Progenitor cell of endocrine pancreas (in vitro differentiated cells): ENCODE data around the gene PSMA7. TPM values are rescaled to one million over a fixed set of nuclear protein-coding genes. Genes with fewer than 3 reads are reported as not detected.

ENCODE experiments used
- DNase-seq: peaks from one replicate; pipeline ENCODE4 v3.0.0; 2021; ENCODE audit warnings: low spot score; ENCODE audit not compliant: unreplicated experiment
- H3K27ac Mint-ChIP-seq: 2 replicates; pipeline ENCODE4 v1.8.0; 2021; ENCODE audit warnings: mild to moderate bottlenecking, moderate library complexity, mixed read lengths
- H3K27me3 Mint-ChIP-seq: 2 replicates; pipeline ENCODE4 v1.8.0; 2021; ENCODE audit warnings: mixed read lengths
- H3K36me3 Mint-ChIP-seq: 2 replicates; pipeline ENCODE4 v1.8.0; 2022; ENCODE audit warnings: mixed read lengths; ENCODE audit not compliant: insufficient read depth
- H3K4me1 Mint-ChIP-seq: 2 replicates; pipeline ENCODE4 v1.8.0; 2021; ENCODE audit warnings: low read depth, mixed read lengths
- H3K4me3 Mint-ChIP-seq: 2 replicates; pipeline ENCODE4 v1.8.0; 2021; ENCODE audit warnings: low read depth, mild to moderate bottlenecking, moderate library complexity, mixed read lengths
- H3K9me3 Mint-ChIP-seq: 2 replicates; pipeline ENCODE4 v1.8.0; 2021; ENCODE audit warnings: low read depth, mixed read lengths
- total RNA-seq: library from RNA; stranded (reverse); gene quantifications from 2 replicates; pipeline ENCODE4 v1.2.1, GENCODE V29; 2021
- TF ChIP-seq, protein P1 (sequence below): fragments of 200-600 bp; sonication (generic); IDR thresholded peaks from one replicate; pipeline ENCODE4 v1.5.0; 2021; ENCODE audit warnings: antibody characterized with exemption, mild to moderate bottlenecking; ENCODE audit not compliant: unreplicated experiment

Gene PSMA7
- total RNA-seq, 1 donor from 2014 or later: 221 TPM

DNA sequence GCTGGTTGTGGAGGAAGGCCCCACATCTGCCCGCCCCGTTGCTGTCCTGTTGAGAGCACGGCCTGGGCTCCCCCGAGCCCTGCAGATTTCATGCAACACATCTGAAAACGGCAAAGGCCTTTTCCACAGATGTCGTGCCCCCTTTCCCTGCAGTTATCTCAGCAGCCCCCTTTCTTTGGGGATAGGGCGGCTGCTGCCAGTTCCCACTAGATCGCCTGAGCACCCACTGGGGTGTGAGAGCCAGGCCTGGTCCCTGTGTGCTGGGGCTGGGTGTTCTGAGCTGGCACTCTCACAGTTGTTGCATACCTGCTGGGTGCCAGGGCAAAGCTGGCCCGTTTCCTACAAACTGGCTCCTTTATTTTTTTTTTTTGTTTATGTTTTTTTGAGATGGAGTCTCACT, 27.3 kb upstream of the PSMA7 start:
- no peak for DNase-seq
- Mint-ChIP-seq H3K36me3 (peaks cover 13% of the 10 kb centered on the region), H3K9me3 (no peaks in the 10 kb centered on the region), H3K27me3 (no peaks in the 10 kb centered on the region), H3K4me3 (no peak overlapping the region), H3K4me1 (no peaks in the 10 kb centered on the region), H3K27ac (no peak overlapping the region)
- TF ChIP-seq, protein P1, sequence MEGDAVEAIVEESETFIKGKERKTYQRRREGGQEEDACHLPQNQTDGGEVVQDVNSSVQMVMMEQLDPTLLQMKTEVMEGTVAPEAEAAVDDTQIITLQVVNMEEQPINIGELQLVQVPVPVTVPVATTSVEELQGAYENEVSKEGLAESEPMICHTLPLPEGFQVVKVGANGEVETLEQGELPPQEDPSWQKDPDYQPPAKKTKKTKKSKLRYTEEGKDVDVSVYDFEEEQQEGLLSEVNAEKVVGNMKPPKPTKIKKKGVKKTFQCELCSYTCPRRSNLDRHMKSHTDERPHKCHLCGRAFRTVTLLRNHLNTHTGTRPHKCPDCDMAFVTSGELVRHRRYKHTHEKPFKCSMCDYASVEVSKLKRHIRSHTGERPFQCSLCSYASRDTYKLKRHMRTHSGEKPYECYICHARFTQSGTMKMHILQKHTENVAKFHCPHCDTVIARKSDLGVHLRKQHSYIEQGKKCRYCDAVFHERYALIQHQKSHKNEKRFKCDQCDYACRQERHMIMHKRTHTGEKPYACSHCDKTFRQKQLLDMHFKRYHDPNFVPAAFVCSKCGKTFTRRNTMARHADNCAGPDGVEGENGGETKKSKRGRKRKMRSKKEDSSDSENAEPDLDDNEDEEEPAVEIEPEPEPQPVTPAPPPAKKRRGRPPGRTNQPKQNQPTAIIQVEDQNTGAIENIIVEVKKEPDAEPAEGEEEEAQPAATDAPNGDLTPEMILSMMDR: no peak

DNA sequence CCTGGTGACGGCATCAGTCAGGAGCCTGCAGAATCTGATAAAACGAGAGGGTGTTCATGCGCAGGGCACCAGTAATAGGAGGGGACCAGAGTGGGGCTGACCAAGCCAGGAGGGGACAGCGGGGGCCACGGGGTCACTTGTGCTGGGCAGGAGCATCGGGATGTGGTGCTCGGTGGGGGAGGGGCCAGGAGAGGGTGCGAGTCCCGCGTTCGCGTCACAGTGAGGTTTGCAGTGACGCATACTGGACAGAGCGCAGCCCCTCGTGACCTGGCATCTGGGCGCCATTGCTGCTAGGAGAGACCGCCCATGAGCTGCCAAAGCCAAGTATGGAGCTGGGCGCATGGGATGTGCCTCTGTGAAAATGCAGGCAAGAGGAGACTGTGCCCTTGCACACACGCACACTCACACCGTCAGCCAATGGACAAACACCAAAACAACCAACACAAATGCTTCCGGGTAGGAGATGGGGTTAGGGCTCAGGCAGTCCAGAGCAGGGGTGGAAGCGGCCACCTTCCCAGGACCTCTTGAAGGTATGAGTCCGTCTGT, 25.8 kb upstream of the PSMA7 start:
- TF ChIP-seq, protein P1: no peak
- Mint-ChIP-seq H3K36me3 (peaks cover 9% of the 10 kb centered on the region), H3K4me3 (no peak overlapping the region)

DNA sequence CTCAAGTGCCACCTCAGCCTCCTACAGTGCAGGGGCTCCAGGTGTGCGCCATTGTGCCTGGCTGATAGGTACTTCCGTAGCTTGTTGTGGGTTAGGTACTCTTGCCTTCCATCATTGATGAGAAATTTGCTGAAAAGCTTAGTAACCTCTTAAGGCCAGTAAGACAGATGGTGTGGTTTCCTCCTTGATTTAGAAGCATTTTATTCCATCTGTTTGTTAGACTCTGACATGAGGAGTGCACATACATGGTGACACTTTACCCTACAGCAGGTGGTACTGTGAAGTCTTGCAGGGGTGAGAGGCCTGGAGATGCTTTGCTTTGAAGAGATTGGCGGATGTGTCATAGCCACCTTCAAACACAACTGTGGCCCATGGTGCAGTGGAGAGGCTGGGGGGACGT, 24.9 kb upstream of the PSMA7 start:
- Mint-ChIP-seq H3K4me1 (no peaks in the 10 kb centered on the region), H3K27ac (no peak overlapping the region), H3K36me3 (peaks cover 8% of the 10 kb centered on the region), H3K4me3 (no peak overlapping the region), H3K9me3 (no peaks in the 10 kb centered on the region), H3K27me3 (no peaks in the 10 kb centered on the region)
- DNase-seq: no peak
- TF ChIP-seq, protein P1: no peak

More for the DNA sequence above, 25.8 kb upstream of the PSMA7 start:
- no peaks in the 10 kb centered on the region for H3K27me3 Mint-ChIP-seq
- no peak for DNase-seq
- no peak overlapping the region for H3K27ac Mint-ChIP-seq
- no peaks in the 10 kb centered on the region for H3K9me3 Mint-ChIP-seq
- no peaks in the 10 kb centered on the region for H3K4me1 Mint-ChIP-seq

DNA sequence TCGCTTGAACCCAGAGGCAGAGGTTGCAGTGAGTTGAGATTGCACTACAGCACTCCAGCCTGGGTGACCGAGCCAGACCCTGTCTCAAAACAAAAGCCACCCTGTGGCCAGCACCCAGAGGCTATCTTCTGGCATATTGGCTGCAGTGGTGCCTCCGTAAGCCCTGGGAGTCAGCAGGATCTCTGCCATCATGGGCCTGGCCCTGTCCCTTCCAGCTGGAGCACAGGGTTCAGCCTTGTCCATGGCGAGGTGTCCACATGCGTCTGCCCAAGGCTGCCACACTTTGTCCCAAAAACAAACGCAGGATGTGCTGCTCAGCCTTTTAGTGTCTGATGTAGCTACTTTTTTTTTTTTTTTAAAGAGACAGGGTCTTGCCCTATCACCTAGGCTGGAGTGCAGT, 24.3 kb upstream of the PSMA7 start:
- Mint-ChIP-seq H3K9me3 (no peaks in the 10 kb centered on the region), H3K4me1 (no peaks in the 10 kb centered on the region), H3K4me3 (no peak overlapping the region), H3K27me3 (no peaks in the 10 kb centered on the region), H3K36me3 (peaks cover 8% of the 10 kb centered on the region), H3K27ac (no peak overlapping the region)
- no peak for DNase-seq
- TF ChIP-seq, protein P1: no peak

DNA sequence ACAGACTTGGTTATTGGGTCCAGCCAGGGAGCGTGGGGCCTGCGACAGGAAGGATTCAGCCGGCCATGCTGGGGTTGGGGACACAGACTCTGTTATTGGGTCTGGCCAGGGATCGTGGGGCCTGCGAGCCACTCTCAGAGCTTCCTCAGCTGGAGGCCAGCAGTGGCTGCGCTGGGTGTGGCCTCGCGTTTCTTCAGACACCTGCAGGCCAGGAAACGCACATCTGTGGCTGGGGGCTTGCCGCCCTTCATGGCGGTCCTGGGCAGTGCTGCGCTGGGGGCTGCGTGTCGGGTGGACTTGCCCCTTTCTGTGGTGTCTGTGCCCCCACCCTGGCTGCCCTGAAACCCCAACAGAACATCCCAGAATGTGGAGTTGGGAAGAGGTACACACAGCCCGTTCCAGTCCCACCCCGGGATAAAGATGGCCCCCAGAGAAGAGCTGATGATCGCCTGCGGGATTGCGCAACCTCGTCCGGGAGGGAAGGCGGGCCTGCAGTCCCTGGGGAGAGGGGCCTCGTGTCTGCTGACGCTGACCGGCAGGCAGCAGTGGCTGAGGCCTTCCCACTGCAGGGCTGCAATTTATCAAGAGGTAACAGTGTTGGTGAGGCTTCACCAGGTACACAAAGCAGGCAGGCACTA, 22.7 kb upstream of the PSMA7 start:
- no peaks in the 10 kb centered on the region for H3K9me3 Mint-ChIP-seq
- H3K27me3 Mint-ChIP-seq: no peaks in the 10 kb centered on the region
- TF ChIP-seq, protein P1: no peak
- H3K4me1 Mint-ChIP-seq: no peaks in the 10 kb centered on the region
- H3K4me3 Mint-ChIP-seq: no peak overlapping the region
- H3K27ac Mint-ChIP-seq: no peak overlapping the region
- DNase-seq: no peak
- H3K36me3 Mint-ChIP-seq: peaks cover 6% of the 10 kb centered on the region
